Measurements from ENCODE around the gene TBC1D22A. TPM values are rescaled to one million over a fixed set of nuclear protein-coding genes. Genes with fewer than 3 reads are reported as not detected.

Gene TBC1D22A
- polyA plus RNA-seq, 1 donor (not counting 4 experiments of a cell fraction or from before 2014, with no cell fraction given): 20.9 TPM

DNA sequence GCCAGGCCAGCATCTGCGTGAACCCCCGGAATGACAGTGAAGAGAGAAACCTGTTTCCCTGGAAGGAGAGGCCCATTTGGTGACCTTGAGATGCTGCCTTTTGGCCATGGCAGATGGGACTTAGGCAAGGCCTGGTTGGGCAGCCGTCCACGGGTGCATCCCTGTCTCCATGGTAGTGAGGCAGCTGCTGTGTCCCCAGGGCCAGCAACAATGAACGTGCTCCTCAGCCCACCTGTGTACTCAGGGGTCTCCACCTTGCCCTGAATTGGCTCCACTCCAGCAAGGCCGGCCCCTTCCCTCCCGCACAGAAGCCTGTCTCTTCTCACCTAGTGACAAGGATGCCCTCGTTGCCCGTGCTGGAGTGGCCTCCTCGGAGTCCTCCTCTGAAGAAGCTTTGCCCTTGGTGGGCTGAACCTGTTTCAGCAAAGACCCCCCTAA is 441.1 kb downstream of the TBC1D22A start:
- H3K4me2 ChIP-seq (ENCODE audit: control insufficient read depth, extremely low read depth, insufficient read depth, low read depth, low read length): no peak overlapping the region
- no peaks in the 10 kb centered on the region for H3K36me3 ChIP-seq (ENCODE audit: control insufficient read depth in 2 of 2, extremely low read depth in 1 of 2, insufficient read depth in 2 of 2, low read length in 2 of 2)
- no peak for FAIRE-seq
- no peak overlapping the region for H3K4me3 ChIP-seq (ENCODE audit: control insufficient read depth in 2 of 3, extremely low read depth in 1 of 3, insufficient read depth in 2 of 3, low read depth in 1 of 3, low read length in 3 of 3)
- no peaks in the 10 kb centered on the region for H3K9me3 ChIP-seq (ENCODE audit: control insufficient read depth, low read depth, low read length)
- dilution Hi-C loops (cut with MboI; ENCODE audit: extremely low pct_ligation_motif_present, low sequenced_read_pairs): no loop called here
- H4K20me1 ChIP-seq (ENCODE audit: control insufficient read depth, extremely low read depth, insufficient read depth, low read length): no peaks in the 10 kb centered on the region
- no peaks in the 10 kb centered on the region for H3K9me1 ChIP-seq (ENCODE audit: control insufficient read depth, extremely low read depth, insufficient read depth, low read length)
- H3K27me3 ChIP-seq (ENCODE audit: control insufficient read depth, extremely low read depth, insufficient read depth, low read length): no peaks in the 10 kb centered on the region
- TF ChIP-seq EZH2 (IDR thresholded peaks at IDR 0.05; ENCODE audit: low read length): no peak
- TF ChIP-seq, protein P1, sequence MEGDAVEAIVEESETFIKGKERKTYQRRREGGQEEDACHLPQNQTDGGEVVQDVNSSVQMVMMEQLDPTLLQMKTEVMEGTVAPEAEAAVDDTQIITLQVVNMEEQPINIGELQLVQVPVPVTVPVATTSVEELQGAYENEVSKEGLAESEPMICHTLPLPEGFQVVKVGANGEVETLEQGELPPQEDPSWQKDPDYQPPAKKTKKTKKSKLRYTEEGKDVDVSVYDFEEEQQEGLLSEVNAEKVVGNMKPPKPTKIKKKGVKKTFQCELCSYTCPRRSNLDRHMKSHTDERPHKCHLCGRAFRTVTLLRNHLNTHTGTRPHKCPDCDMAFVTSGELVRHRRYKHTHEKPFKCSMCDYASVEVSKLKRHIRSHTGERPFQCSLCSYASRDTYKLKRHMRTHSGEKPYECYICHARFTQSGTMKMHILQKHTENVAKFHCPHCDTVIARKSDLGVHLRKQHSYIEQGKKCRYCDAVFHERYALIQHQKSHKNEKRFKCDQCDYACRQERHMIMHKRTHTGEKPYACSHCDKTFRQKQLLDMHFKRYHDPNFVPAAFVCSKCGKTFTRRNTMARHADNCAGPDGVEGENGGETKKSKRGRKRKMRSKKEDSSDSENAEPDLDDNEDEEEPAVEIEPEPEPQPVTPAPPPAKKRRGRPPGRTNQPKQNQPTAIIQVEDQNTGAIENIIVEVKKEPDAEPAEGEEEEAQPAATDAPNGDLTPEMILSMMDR (optimal IDR thresholded peaks at IDR 0.05 in 1 of 3, IDR thresholded peaks at IDR 0.05 in 1 of 3, conservative IDR thresholded peaks at IDR 0.05 in 1 of 3; ENCODE audit: extremely low read depth in 1 of 3, insufficient read depth in 2 of 3, low read length in 3 of 3): no peak
- no peaks in the 10 kb centered on the region for H3K4me1 ChIP-seq (ENCODE audit: control insufficient read depth, extremely low read depth, insufficient read depth, low read length)
- no peak overlapping the region for H3K27ac ChIP-seq (ENCODE audit: control insufficient read depth, insufficient read depth, low read length)
- no peaks in the 10 kb centered on the region for H3K79me2 ChIP-seq (ENCODE audit: control insufficient read depth, insufficient read depth, low read length)
- H2AFZ ChIP-seq (ENCODE audit: control insufficient read depth, low read length): no peak overlapping the region
- DNase-seq (ENCODE audit: low read depth, low spot score): no peak
- H3K9ac ChIP-seq (ENCODE audit: control insufficient read depth, extremely low read depth, insufficient read depth, low read length): no peak overlapping the region

DNA sequence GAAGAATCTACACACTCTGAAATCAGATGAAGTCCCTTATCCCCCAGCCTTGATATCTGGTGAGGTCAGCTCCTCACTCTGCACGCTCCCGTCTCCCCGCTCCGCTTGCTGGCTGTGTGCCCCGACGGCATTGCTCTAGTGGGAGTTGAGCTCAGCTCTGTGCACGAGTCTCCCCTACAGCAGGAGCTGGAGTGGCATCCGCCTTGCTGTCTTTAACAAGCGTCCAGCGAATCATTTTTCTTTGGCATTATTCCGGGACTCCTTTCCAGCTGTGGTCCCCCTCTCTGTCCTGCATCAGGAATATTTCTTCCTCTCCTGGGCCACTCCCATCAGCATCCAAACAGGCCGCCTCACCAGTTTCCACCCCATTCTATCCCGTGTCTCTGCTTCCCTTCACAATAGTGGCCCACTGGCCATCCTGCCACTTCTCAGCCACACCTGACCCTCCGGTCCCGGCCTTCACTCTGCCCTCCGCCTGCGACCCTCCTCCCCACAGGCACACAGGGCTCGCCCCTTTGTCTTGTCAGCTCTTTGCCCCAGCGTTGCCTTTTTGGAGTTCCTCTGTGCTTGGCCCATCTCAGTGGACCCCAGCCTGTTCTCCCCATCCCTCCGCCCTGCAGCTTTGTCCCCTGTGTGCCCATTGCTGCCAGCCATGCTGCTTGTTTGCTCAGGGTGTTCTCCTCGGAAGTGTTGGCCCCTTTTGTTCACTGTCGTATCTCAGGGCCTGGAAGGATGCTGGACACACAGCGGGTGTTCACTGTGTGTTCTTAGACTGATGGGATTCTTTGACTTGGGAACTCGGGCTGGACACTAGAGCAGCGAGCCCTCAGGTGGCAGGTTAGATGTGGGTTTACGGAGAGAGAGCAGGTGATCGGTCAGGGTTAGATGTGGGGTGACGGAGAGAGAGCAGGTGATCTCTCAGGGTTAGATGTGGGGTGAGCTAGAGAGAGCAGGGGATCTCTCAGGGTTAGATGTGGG is 441.8 kb downstream of the TBC1D22A start:
- no peak overlapping the region for H2AFZ ChIP-seq (ENCODE audit: control insufficient read depth, low read length)
- H3K9me3 ChIP-seq (ENCODE audit: control insufficient read depth, low read depth, low read length): no peaks in the 10 kb centered on the region

More for the DNA sequence above, 441.8 kb downstream of the TBC1D22A start:
- Histone ChIP-seq H3K36me3 (ENCODE audit: control insufficient read depth in 2 of 2, extremely low read depth in 1 of 2, insufficient read depth in 2 of 2, low read length in 2 of 2) (no peaks in the 10 kb centered on the region), H3K27me3 (ENCODE audit: control insufficient read depth, extremely low read depth, insufficient read depth, low read length) (no peaks in the 10 kb centered on the region), H3K27ac (ENCODE audit: control insufficient read depth, insufficient read depth, low read length) (no peak overlapping the region), H3K9me1 (ENCODE audit: control insufficient read depth, extremely low read depth, insufficient read depth, low read length) (no peaks in the 10 kb centered on the region), H3K4me3 (ENCODE audit: control insufficient read depth in 2 of 3, extremely low read depth in 1 of 3, insufficient read depth in 2 of 3, low read depth in 1 of 3, low read length in 3 of 3) (no peak overlapping the region), H4K20me1 (ENCODE audit: control insufficient read depth, extremely low read depth, insufficient read depth, low read length) (no peaks in the 10 kb centered on the region), H3K9ac (ENCODE audit: control insufficient read depth, extremely low read depth, insufficient read depth, low read length) (no peak overlapping the region), H3K79me2 (ENCODE audit: control insufficient read depth, insufficient read depth, low read length) (no peaks in the 10 kb centered on the region), H3K4me1 (ENCODE audit: control insufficient read depth, extremely low read depth, insufficient read depth, low read length) (no peaks in the 10 kb centered on the region), H3K4me2 (ENCODE audit: control insufficient read depth, extremely low read depth, insufficient read depth, low read depth, low read length) (no peak overlapping the region)
- TF ChIP-seq, protein P1 (optimal IDR thresholded peaks at IDR 0.05 in 1 of 3, IDR thresholded peaks at IDR 0.05 in 1 of 3, conservative IDR thresholded peaks at IDR 0.05 in 1 of 3; ENCODE audit: extremely low read depth in 1 of 3, insufficient read depth in 2 of 3, low read length in 3 of 3): no peak
- no peak for TF ChIP-seq EZH2 (IDR thresholded peaks at IDR 0.05; ENCODE audit: low read length)
- dilution Hi-C loops (cut with MboI; ENCODE audit: extremely low pct_ligation_motif_present, low sequenced_read_pairs): no loop called here
- DNase-seq (ENCODE audit: low read depth, low spot score) (no peak), FAIRE-seq (no peak)

Data from keratinocyte (primary cell).